Upper lobe of left lung (tissue), 4 donors: ENCODE data around the gene BEST2.

Experiments
- POLR2A ChIP-seq, 4 donors: fragments of 450-650 bp; IDR thresholded peaks; one replicate each; pipeline ENCODE4 v1.5.1; 2016 to 2017; ENCODE audit warnings: antibody characterized with exemption in 4 of 4, mild to moderate bottlenecking in 2 of 4
- POLR2AphosphoS5 ChIP-seq, 2 donors: sonication (generic); formaldehyde crosslinking; IDR thresholded peaks; one replicate each; pipeline ENCODE4 v1.5.1; 2017; ENCODE audit warnings: antibody characterized with exemption in 2 of 2
- TF ChIP-seq, protein P1 (sequence below), 6 experiments: fragments of 450-650 bp in 4 of 6; fragments of 200-600 bp in 2 of 6; sonication (generic) in 2 of 6; IDR thresholded peaks; one replicate each; pipeline ENCODE4 v1.5.1; 2016 to 2019; ENCODE audit warnings: antibody characterized with exemption in 6 of 6

GRCh38 chr19:12778905-12779161, 27.2 kb downstream of the BEST2 start:
- TF ChIP-seq, protein P1, sequence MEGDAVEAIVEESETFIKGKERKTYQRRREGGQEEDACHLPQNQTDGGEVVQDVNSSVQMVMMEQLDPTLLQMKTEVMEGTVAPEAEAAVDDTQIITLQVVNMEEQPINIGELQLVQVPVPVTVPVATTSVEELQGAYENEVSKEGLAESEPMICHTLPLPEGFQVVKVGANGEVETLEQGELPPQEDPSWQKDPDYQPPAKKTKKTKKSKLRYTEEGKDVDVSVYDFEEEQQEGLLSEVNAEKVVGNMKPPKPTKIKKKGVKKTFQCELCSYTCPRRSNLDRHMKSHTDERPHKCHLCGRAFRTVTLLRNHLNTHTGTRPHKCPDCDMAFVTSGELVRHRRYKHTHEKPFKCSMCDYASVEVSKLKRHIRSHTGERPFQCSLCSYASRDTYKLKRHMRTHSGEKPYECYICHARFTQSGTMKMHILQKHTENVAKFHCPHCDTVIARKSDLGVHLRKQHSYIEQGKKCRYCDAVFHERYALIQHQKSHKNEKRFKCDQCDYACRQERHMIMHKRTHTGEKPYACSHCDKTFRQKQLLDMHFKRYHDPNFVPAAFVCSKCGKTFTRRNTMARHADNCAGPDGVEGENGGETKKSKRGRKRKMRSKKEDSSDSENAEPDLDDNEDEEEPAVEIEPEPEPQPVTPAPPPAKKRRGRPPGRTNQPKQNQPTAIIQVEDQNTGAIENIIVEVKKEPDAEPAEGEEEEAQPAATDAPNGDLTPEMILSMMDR (IDR thresholded peaks at IDR 0.05), result no peak
- TF ChIP-seq POLR2A (IDR thresholded peaks at IDR 0.05), result no peak
- TF ChIP-seq POLR2AphosphoS5 (IDR thresholded peaks at IDR 0.05), result no peak
